ENCODE measurements around the gene CDKN2D.

- TF ChIP-seq CBX5 (IDR thresholded peaks at IDR 0.05; ENCODE audit: low read depth, low read length) = no peak
- no peak for TF ChIP-seq USF2 (IDR thresholded peaks at IDR 0.05; ENCODE audit: low read length)
- no peak for TF ChIP-seq ZNF274 (IDR thresholded peaks at IDR 0.05; ENCODE audit: borderline replicate concordance, extremely low read depth, low read length)
These were observed 14.8 kb downstream of the CDKN2D start for GRCh38 chr19:10553943-10554381.

All from H1 (cell line).